ENCODE measurements around the gene PTPRT. TPM values are rescaled to one million over a fixed set of nuclear protein-coding genes. Genes with fewer than 3 reads are reported as not detected.

Gene PTPRT
- total and polyA plus RNA-seq, 12 donors: 0.04 to 0.53 (median 0.22) TPM; not detected in 1

GRCh38 chr20:43037605-43038309 is 151.9 kb downstream of the PTPRT start:
- H3K4me1 ChIP-seq: no peaks in the 10 kb centered on the region
- DNase-seq: no peak
- WGBS, 2 donors: 82 to 83% methylated on average over 6 of the region's 6 CpGs
- no peak overlapping the region for H3K4me3 ChIP-seq
- ATAC-seq: no peak
- intact Hi-C loops (cut with DNase I): no loop called here
- H3K36me3 ChIP-seq: no peaks in the 10 kb centered on the region
- no peak for TF ChIP-seq CTCF (IDR thresholded peaks at IDR 0.05)
- peaks cover 0 to 22% (median 0%) of the 10 kb centered on the region in 7 donors for H3K27me3 ChIP-seq
- no peak overlapping the region for H3K27ac ChIP-seq
- H3K9me3 ChIP-seq: no peaks in the 10 kb centered on the region

- Histone ChIP-seq H3K36me3 (no peaks in the 10 kb centered on the region), H3K4me1 (no peaks in the 10 kb centered on the region), H3K27me3 (peaks cover 0 to 26% (median 0%) of the 10 kb centered on the region in 7 donors), H3K9me3 (no peaks in the 10 kb centered on the region), H3K4me3 (no peak overlapping the region), H3K27ac (no peak overlapping the region)
- intact Hi-C loops (cut with DNase I): no loop called here
- ATAC-seq: no peak
- no peak for TF ChIP-seq CTCF (IDR thresholded peaks at IDR 0.05)
- 59 to 66% methylated on average over 9 of the region's 9 CpGs for WGBS, 2 donors
- DNase-seq: no peak
These were observed 154.6 kb downstream of the PTPRT start for GRCh38 chr20:43034981-43035724.

GRCh38 chr20:43032459-43032858 is 157.2 kb downstream of the PTPRT start:
- no peaks in the 10 kb centered on the region for H3K36me3 ChIP-seq
- no peak for TF ChIP-seq CTCF (IDR thresholded peaks at IDR 0.05)
- peaks cover 0 to 28% (median 0%) of the 10 kb centered on the region in 7 donors for H3K27me3 ChIP-seq
- 31 to 34% methylated on average over 3 of the region's 3 CpGs for WGBS, 2 donors
- ATAC-seq (no peak), DNase-seq (no peak)
- no peaks in the 10 kb centered on the region for H3K9me3 ChIP-seq
- no peaks in the 10 kb centered on the region for H3K4me1 ChIP-seq
- no peak overlapping the region for H3K4me3 ChIP-seq
- intact Hi-C loops (cut with DNase I): no loop called here
- no peak overlapping the region for H3K27ac ChIP-seq

- intact Hi-C loops (cut with DNase I): no loop called here
- DNase-seq (no peak), ATAC-seq (no peak)
- Histone ChIP-seq H3K27me3 (peaks cover 0 to 28% (median 0%) of the 10 kb centered on the region in 7 donors), H3K4me1 (no peaks in the 10 kb centered on the region), H3K4me3 (no peak overlapping the region), H3K9me3 (no peaks in the 10 kb centered on the region), H3K27ac (no peak overlapping the region), H3K36me3 (no peaks in the 10 kb centered on the region)
- 84 to 92% methylated on average over 8 of the region's 8 CpGs for WGBS, 2 donors
- no peak for TF ChIP-seq CTCF (IDR thresholded peaks at IDR 0.05)
These were observed 160.5 kb downstream of the PTPRT start for GRCh38 chr20:43029176-43029575.

Data from heart right ventricle (tissue), 16 donors.